ENCODE data around the gene KIF19. TPM values are rescaled to one million over a fixed set of nuclear protein-coding genes. Genes with fewer than 3 reads are reported as not detected.
A peak's percentile ranks its signal among the peaks of the same experiment; 100 is the strongest.

KIF19 gene
- total RNA-seq, 3 donors from 2014 or later: 0.73 to 7.4 (median 2.4) TPM

DNA sequence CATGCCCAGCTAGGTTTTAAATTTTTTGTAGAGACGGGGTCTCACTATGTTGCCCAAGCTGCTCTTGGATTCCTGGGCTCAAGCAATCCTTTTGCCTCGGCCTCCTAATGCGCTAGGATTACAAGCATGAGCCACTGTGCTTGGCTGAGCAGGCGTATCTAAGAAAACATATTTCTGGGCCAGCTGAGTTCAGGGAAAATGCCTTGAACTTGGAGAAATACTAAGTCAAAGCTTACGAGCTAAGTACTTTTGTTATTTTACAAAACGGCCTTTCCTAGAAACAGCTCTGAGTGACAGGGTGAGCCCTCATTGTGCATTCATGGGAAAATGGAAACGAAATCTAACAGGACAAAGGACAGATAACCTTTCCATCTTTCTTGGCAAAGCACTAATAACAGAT is 27.2 kb upstream of the KIF19 start:
- Histone ChIP-seq H3K36me3 (ENCODE audit: low read depth) (no peaks in the 10 kb centered on the region), H3K4me1 (ENCODE audit: low read depth) (no peaks in the 10 kb centered on the region), H3K4me3 (no peak overlapping the region), H3K9me3 (no peaks in the 10 kb centered on the region)
- ATAC-seq: no peak
- intact Hi-C loops (cut with DNase I, micrococcal nuclease): no loop called here
- no peak for TF ChIP-seq CTCF (IDR thresholded peaks at IDR 0.05)
- DNase-seq: no peak

GRCh38 chr17:74299226-74300009 is 26.6 kb upstream of the KIF19 start:
- intact Hi-C loops (cut with DNase I, micrococcal nuclease): no loop called here
- ATAC-seq: no peak

DNA sequence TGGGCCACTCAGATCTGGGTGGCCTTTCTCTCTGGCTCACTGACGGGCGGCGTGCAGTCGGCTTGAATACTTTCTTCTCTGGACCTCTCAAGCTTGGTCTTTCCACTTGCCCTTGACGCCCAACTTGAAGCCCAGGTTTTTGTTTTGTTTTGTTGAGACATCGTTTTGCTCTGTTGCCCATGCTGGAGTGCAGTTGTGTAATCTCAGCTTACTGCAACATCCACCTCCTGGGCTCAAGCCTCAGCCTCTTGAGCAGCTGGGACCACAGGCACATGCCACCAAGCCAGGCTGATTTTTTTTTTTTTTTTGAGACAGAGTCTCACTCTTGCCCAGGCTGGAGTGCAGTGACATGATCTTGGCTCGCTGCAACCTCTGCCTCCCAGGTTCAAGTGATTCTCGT is 22.7 kb upstream of the KIF19 start:
- no peak for TF ChIP-seq CTCF (IDR thresholded peaks at IDR 0.05)
- H3K9me3 ChIP-seq: no peaks in the 10 kb centered on the region
- no peaks in the 10 kb centered on the region for H3K4me1 ChIP-seq (ENCODE audit: low read depth)
- DNase-seq (no peak), ATAC-seq (no peak)
- H3K36me3 ChIP-seq (ENCODE audit: low read depth): no peaks in the 10 kb centered on the region
- H3K4me3 ChIP-seq: no peak overlapping the region
- intact Hi-C loops (cut with DNase I, micrococcal nuclease): no loop called here

More at GRCh38 chr17:74299226-74300009, 26.6 kb upstream of the KIF19 start:
- Histone ChIP-seq H3K4me3 (no peak overlapping the region), H3K36me3 (ENCODE audit: low read depth) (no peaks in the 10 kb centered on the region), H3K4me1 (ENCODE audit: low read depth) (no peaks in the 10 kb centered on the region), H3K9me3 (no peaks in the 10 kb centered on the region)
- no peak for DNase-seq
- TF ChIP-seq CTCF (IDR thresholded peaks at IDR 0.05): no peak

DNA sequence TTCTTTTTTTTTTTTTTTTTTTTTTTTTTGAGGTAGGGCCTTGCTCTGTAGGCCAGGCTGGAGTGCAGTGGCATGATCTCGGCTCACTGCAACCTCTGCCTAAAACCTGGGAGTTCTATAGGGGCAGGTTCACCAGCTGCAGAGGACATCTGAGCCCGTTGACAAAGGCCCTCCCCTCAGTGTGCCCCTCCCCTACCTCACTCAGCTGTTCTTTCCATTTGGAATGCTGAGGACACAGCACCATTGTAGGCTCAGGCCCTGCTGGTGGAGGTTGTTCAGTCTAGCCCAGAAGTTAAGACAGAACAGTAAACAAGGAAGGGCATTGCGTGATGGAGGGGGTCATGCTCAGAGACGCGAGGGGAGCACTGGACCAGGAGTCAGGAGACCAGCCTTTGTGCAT is 21.8 kb upstream of the KIF19 start:
- intact Hi-C loops (cut with DNase I, micrococcal nuclease): no loop called here
- DNase-seq: no peak
- no peak for TF ChIP-seq CTCF (IDR thresholded peaks at IDR 0.05)
- Histone ChIP-seq H3K9me3 (no peaks in the 10 kb centered on the region), H3K4me1 (ENCODE audit: low read depth) (no peaks in the 10 kb centered on the region), H3K4me3 (no peak overlapping the region), H3K36me3 (ENCODE audit: low read depth) (no peaks in the 10 kb centered on the region)
- no peak for ATAC-seq

DNA sequence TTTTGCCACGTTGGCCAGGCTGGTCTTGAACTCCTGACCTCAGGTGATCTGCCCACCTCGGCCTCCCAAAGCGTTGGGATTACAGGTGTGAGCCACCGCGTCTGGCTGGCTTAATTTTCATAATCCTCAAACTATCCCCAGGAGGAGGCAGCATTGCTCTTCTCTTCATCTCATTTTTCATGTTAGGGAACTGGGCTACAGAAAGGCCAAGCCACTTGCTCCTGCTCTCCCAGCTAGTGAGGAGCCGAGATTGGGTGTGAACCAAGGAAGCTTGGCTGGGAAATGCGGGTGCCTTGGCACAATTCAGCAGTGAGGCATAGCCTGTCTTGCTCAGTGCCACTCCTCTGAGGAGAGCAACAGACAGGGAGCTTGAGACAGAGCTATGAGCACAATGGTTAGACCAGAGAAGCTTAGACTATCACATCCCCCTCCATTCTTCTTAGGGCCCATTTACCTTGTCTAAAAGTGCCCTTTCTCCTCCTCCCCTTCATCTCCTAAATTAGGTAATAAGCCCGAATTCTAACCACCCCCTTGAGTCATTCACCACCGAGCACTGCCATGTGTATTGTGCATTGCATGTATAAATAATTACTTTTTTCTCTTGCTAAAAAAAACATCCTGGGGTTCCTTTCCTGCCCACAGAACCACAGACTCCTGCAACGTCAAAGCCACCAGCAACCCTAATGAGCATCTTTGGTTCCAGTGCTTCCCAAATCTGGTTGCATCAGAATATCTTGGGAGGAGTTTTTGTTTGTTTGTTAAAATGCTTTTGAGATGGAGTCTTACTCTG is 20.0 kb upstream of the KIF19 start:
- H3K4me1 ChIP-seq (ENCODE audit: low read depth): no peaks in the 10 kb centered on the region
- no peak overlapping the region for H3K4me3 ChIP-seq
- H3K36me3 ChIP-seq (ENCODE audit: low read depth): no peaks in the 10 kb centered on the region
- H3K9me3 ChIP-seq: no peaks in the 10 kb centered on the region
- no peak for TF ChIP-seq CTCF (IDR thresholded peaks at IDR 0.05)
- ATAC-seq (peak; percentile 10), DNase-seq (peak in 1 of 3 donors; percentile 29)
- intact Hi-C loops (cut with DNase I, micrococcal nuclease): no loop called here

All from mucosa of descending colon (tissue), 3 donors.